GM12878 (cell line): Measurements from ENCODE around the gene DIAPH2. TPM values are rescaled to one million over a fixed set of nuclear protein-coding genes. Genes with fewer than 3 reads are reported as not detected.
A peak's percentile ranks its signal among the peaks of the same experiment; 100 is the strongest.

Experiments used
- ATAC-seq: fragments of 200-7000 bp; cut with Tn5 transposase; 3 replicates; pipeline ENCODE4 v1.9.1; 2020; ENCODE audit warnings: mild to moderate bottlenecking, moderate library complexity
- BruUV-seq: library from RNA; stranded (reverse); fragments of 400-500 nt; replicated peaks from 2 replicates; lab custom pipeline; 2021; lab: Mats Ljungman, UMichigan
- CTCF ChIA-PET: fragments of 300-600 bp; sonication (Branson Sonifier 250); formaldehyde crosslinking; extraction: SDS; loops from one replicate; lab custom pipeline; 2021; ENCODE audit warnings: inconsistent platforms; lab: Yijun Ruan, JAX
- POLR2A ChIA-PET: fragments of 350-600 bp; formaldehyde crosslinking; extraction: SDS; loops from one replicate; lab custom pipeline; 2021; ENCODE audit warnings: inconsistent platforms; lab: Charles Lee
- RAD21 ChIA-PET: fragments of 300-600 bp; sonication (Branson Sonifier 250); formaldehyde crosslinking; loops from one replicate; lab custom pipeline; 2023; ENCODE audit warnings: antibody characterized with exemption; ENCODE audit not compliant: unreplicated experiment; lab: Charles Lee
- SMC1A ChIA-PET: fragments of 300-600 bp; sonication (Branson Sonifier 250); formaldehyde crosslinking; loops from one replicate; lab custom pipeline; 2023; ENCODE audit not compliant: unreplicated experiment, uncharacterized antibody; lab: Charles Lee
- DNase-seq: peaks from one replicate; pipeline ENCODE4 v3.0.0-alpha.2; 2011; ENCODE audit warnings: low read depth, low spot score
- FAIRE-seq: peaks from 3 replicates; lab custom pipeline; 2011; peaks lifted over from hg19 to GRCh38; lab: Jason Lieb, UNC
- H2AFZ ChIP-seq: 2 replicates; pipeline ENCODE4 v1.6.0; 2011; ENCODE audit warnings: low read depth, low read length, control low read depth; ENCODE audit not compliant: control insufficient read depth
- H3K27ac ChIP-seq: 2 replicates; pipeline ENCODE4 v1.5.1; 2011; ENCODE audit warnings: control low read depth; ENCODE audit not compliant: control insufficient read depth, insufficient read depth
- H3K27me3 ChIP-seq, 2 experiments: replicated peaks in 1 of 2; 2 replicates each; pipeline versions ENCODE4 v1.6.0 to v1.6.1; 2011; ENCODE audit warnings: low read length in 1 of 2; ENCODE audit not compliant: control insufficient read depth in 2 of 2, insufficient read depth in 2 of 2
- H3K36me3 ChIP-seq, 2 experiments: 2 replicates each; pipeline ENCODE4 v1.5.1; 2011; ENCODE audit warnings: low read length in 1 of 2; ENCODE audit not compliant: control insufficient read depth in 2 of 2, insufficient read depth in 2 of 2
- H3K4me1 ChIP-seq: 2 replicates; pipeline ENCODE4 v1.6.1; 2011; ENCODE audit warnings: mild to moderate bottlenecking, low read length, moderate library complexity, mixed read lengths; ENCODE audit not compliant: control insufficient read depth, insufficient read depth
- H3K4me2 ChIP-seq: 2 replicates; pipeline ENCODE4 v1.6.0; 2011; ENCODE audit warnings: control low read depth; ENCODE audit not compliant: control insufficient read depth, insufficient read depth
- H3K4me3 ChIP-seq: fragments of 200-600 bp; sonication (generic); 2 replicates; pipeline ENCODE4 v1.5.1; 2016
- H3K79me2 ChIP-seq: 2 replicates; pipeline ENCODE4 v1.6.0; 2011; ENCODE audit warnings: low read length; ENCODE audit not compliant: control insufficient read depth, insufficient read depth
- H3K9ac ChIP-seq: 2 replicates; pipeline ENCODE4 v1.8.0; 2011; ENCODE audit warnings: low read length, control low read depth, mixed read lengths; ENCODE audit not compliant: control insufficient read depth, insufficient read depth
- H3K9me3 ChIP-seq: replicated peaks from 3 replicates; pipeline ENCODE4 v1.5.1; 2011; ENCODE audit warnings: mild to moderate bottlenecking, low read length; ENCODE audit not compliant: control insufficient read depth, insufficient read depth
- H4K20me1 ChIP-seq: 2 replicates; pipeline ENCODE4 v1.6.0; 2011; ENCODE audit not compliant: control insufficient read depth, insufficient read depth
- CBX5 ChIP-seq: sonication (generic); IDR thresholded peaks from 2 replicates; pipeline ENCODE4 v1.6.1; 2016; ENCODE audit warnings: low read depth, moderate library complexity, mild to moderate bottlenecking, inconsistent platforms
- ESRRA ChIP-seq: IDR thresholded peaks from 2 replicates; pipeline ENCODE4 v1.6.1; 2012; ENCODE audit warnings: mild to moderate bottlenecking, low read length, improper control_type of control experiment
- IKZF2 ChIP-seq, 2 experiments: fragments of 450-650 bp; IDR thresholded peaks; 2 replicates each; pipeline ENCODE4 v1.6.1; 2017; ENCODE audit warnings: mild to moderate bottlenecking in 2 of 2, moderate library complexity in 2 of 2
- IRF5 ChIP-seq: fragments of 450-650 bp; IDR thresholded peaks from 2 replicates; pipeline ENCODE4 v1.6.1; 2017; ENCODE audit warnings: borderline replicate concordance
- KAT2A ChIP-seq: conservative IDR thresholded peaks from 2 replicates; pipeline ENCODE4 v1.6.1; 2011; ENCODE audit warnings: low read depth, low read length; ENCODE audit not compliant: control insufficient read depth
- MEF2B ChIP-seq: fragments of 450-650 bp; IDR thresholded peaks from 2 replicates; pipeline ENCODE4 v1.6.1; 2018; ENCODE audit warnings: mild to moderate bottlenecking, moderate library complexity; ENCODE audit not compliant: partially characterized antibody, poor library complexity, severe bottlenecking
- MTA2 ChIP-seq: fragments of 450-650 bp; IDR thresholded peaks from 2 replicates; pipeline ENCODE4 v1.6.1; 2016; ENCODE audit warnings: low read depth, mild to moderate bottlenecking, moderate library complexity
- SKIL ChIP-seq: fragments of 450-650 bp; IDR thresholded peaks from 2 replicates; pipeline ENCODE4 v1.6.1; 2017; ENCODE audit warnings: mild to moderate bottlenecking, low read depth, inconsistent platforms; ENCODE audit not compliant: poor library complexity, severe bottlenecking
- USF1 ChIP-seq: IDR thresholded peaks from 2 replicates; pipeline ENCODE4 v1.6.1; 2011; ENCODE audit warnings: borderline replicate concordance, low read depth, mild to moderate bottlenecking, moderate library complexity, mixed read lengths, low read length; ENCODE audit not compliant: insufficient read depth; ENCODE audit errors: extremely low read length
- whole genome bisulfite sequencing: methylation state at CpG from one replicate; pipeline ENCODE4 v1.1.6; 2016; ENCODE audit warnings: low lambda C conversion rate; ENCODE audit not compliant: insufficient replicate concordance, insufficient coverage; ENCODE audit errors: missing lambda C conversion rate; 5-methylcytosine and 5-hydroxymethylcytosine counted together
- in situ Hi-C: fragments of 300-500 bp; cut with MboI; formaldehyde crosslinking; loops from 9 replicates; pipeline ENCODE4 v1.14.3; 2018; ENCODE audit warnings: mixed read lengths
- intact Hi-C: fragments of 100-400 bp; cut with micrococcal nuclease; formaldehyde crosslinking; loops from one replicate; pipeline ENCODE4 v1.14.2; 2022; ENCODE audit not compliant: unreplicated experiment
- polyA plus RNA-seq, 11 experiments: library from polyadenylated mRNA; depleted of rRNA in 4 of 11; unstranded in 6 of 11; stranded (reverse) in 5 of 11; fragments of >200 nt; fragmentation: Nextera tagmentation in 4 of 11; fragmentation: Illumina TruSeq in 1 of 11; extraction: Ambion mirVana in 4 of 11; extraction: Trizol in 1 of 11; gene quantifications; 1 replicate in 1 of 11; 2 replicates in 10 of 11; pipeline versions ENCODE4 v1.2.1 to v1.2.3, GENCODE V29; 2011 to 2016; ENCODE audit warnings: inconsistent platforms in 2 of 11, missing spikeins in 2 of 11, low read depth in 1 of 11
- total RNA-seq, 4 experiments: library from RNA; depleted of rRNA in 3 of 4; stranded (reverse); fragments of >200 nt in 3 of 4; fragmentation: Illumina TruSeq in 1 of 4; extraction: Trizol in 1 of 4; gene quantifications; 2 replicates each; pipeline versions ENCODE4 v1.2.1 to v1.2.3, GENCODE V29; 2013 to 2021

The DIAPH2 gene
- total and polyA plus RNA-seq, 10 of the 15 experiments (the other 5 are each of a cell fraction or from before 2014, with no cell fraction given) = 2.2 to 16.6 (median 8.8) TPM

DNA sequence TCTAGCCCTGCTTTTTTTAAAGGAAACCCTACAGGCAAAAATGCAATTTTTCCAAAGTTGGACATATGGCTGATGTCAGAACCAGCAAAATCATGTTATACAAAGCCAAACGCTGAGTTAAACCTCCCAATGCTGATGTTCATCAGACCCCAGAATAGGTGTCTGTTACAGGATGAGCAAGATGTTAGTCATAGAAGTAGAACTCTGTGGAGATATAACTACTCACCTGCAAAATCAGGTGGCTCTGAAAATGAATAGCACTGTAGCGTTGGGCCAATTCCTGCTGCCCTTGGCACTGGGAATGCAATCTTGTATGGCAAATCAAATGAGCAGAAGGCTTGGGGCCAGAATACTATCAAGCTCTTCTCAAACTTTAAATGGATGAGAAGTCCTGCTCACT lies 833.1 kb downstream of the DIAPH2 start:
- intact Hi-C loops = no loop called here
- ATAC-seq (no peak), DNase-seq (no peak), FAIRE-seq (no peak)
- Histone ChIP-seq H3K79me2 (no peaks in the 10 kb centered on the region), H3K27me3 (no peaks in the 10 kb centered on the region), H3K9me3 (no peaks in the 10 kb centered on the region), H3K4me2 (no peak overlapping the region), H3K4me1 (no peaks in the 10 kb centered on the region), H4K20me1 (no peaks in the 10 kb centered on the region), H2AFZ (no peak overlapping the region), H3K4me3 (no peak overlapping the region), H3K9ac (no peak overlapping the region), H3K27ac (no peak overlapping the region), H3K36me3 (no peaks in the 10 kb centered on the region)
- TF ChIP-seq IRF5 = no peak
- TF ChIP-seq KAT2A = no peak
- TF ChIP-seq CBX5 = no peak
- RAD21 ChIA-PET = no interaction called here
- CTCF ChIA-PET = no interaction called here
- SMC1A ChIA-PET = no interaction called here
- in situ Hi-C loops = no loop called here
- BruUV-seq = no TSS peak
- WGBS = 41% methylated on average over 2 of the region's 2 CpGs
- POLR2A ChIA-PET = no interaction called here

GRCh38 chrX:97522307-97522706 lies 837.7 kb downstream of the DIAPH2 start:
- Histone ChIP-seq H3K4me1 (no peaks in the 10 kb centered on the region), H3K9ac (no peak overlapping the region), H3K27ac (no peak overlapping the region), H3K4me2 (no peak overlapping the region), H4K20me1 (no peaks in the 10 kb centered on the region), H3K9me3 (no peaks in the 10 kb centered on the region; the same call in 2 of the 3 replicates), H2AFZ (no peak overlapping the region), H3K27me3 (no peaks in the 10 kb centered on the region), H3K36me3 (no peaks in the 10 kb centered on the region), H3K79me2 (no peaks in the 10 kb centered on the region), H3K4me3 (no peak overlapping the region)
- intact Hi-C loops (no loop called here), in situ Hi-C loops (no loop called here)
- SMC1A ChIA-PET = no interaction called here
- POLR2A ChIA-PET = no interaction called here
- no peak for TF ChIP-seq IKZF2 (IDR thresholded peaks at IDR 0.05)
- TF ChIP-seq ESRRA = no peak
- TF ChIP-seq SKIL = peak; percentile 26
- TF ChIP-seq USF1 = no peak
- no peak for TF ChIP-seq MEF2B
- TF ChIP-seq MTA2 = peak; percentile 83
- RAD21 ChIA-PET = no interaction called here
- no TSS peak for BruUV-seq
- CTCF ChIA-PET = no interaction called here
- 26% methylated on average over 2 of the region's 2 CpGs for WGBS
- no peak for DNase-seq
- peak; percentile 57 for ATAC-seq
- no peak for FAIRE-seq
